ENCODE measurements around the gene PTGR3.

DNA sequence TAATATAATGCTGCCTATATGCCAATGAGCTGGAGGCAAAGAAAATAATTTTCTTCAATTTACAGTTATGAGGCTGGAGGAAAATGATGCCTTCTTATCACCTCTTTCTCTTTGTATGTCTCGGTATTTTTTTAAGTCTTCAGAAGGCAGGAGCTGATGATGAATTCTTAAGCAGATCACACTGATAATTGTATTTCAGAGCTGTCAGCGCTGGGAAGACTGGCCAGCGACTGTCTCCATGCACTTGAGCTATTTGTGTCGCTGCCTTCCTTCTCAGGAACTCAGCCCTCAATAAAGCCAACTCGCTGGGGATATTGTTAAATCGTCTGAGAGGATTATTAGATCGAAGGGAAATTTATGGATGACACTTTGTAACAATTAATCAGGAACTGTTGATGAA lies 40.3 kb downstream of the PTGR3 start:
- TF ChIP-seq, protein P1, sequence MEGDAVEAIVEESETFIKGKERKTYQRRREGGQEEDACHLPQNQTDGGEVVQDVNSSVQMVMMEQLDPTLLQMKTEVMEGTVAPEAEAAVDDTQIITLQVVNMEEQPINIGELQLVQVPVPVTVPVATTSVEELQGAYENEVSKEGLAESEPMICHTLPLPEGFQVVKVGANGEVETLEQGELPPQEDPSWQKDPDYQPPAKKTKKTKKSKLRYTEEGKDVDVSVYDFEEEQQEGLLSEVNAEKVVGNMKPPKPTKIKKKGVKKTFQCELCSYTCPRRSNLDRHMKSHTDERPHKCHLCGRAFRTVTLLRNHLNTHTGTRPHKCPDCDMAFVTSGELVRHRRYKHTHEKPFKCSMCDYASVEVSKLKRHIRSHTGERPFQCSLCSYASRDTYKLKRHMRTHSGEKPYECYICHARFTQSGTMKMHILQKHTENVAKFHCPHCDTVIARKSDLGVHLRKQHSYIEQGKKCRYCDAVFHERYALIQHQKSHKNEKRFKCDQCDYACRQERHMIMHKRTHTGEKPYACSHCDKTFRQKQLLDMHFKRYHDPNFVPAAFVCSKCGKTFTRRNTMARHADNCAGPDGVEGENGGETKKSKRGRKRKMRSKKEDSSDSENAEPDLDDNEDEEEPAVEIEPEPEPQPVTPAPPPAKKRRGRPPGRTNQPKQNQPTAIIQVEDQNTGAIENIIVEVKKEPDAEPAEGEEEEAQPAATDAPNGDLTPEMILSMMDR (IDR thresholded peaks at IDR 0.05): no peak
- TF ChIP-seq POLR2A (IDR thresholded peaks at IDR 0.05): no peak

All from body of pancreas (tissue), 4 donors.